ENCODE results near the gene RFLNA.

DNA sequence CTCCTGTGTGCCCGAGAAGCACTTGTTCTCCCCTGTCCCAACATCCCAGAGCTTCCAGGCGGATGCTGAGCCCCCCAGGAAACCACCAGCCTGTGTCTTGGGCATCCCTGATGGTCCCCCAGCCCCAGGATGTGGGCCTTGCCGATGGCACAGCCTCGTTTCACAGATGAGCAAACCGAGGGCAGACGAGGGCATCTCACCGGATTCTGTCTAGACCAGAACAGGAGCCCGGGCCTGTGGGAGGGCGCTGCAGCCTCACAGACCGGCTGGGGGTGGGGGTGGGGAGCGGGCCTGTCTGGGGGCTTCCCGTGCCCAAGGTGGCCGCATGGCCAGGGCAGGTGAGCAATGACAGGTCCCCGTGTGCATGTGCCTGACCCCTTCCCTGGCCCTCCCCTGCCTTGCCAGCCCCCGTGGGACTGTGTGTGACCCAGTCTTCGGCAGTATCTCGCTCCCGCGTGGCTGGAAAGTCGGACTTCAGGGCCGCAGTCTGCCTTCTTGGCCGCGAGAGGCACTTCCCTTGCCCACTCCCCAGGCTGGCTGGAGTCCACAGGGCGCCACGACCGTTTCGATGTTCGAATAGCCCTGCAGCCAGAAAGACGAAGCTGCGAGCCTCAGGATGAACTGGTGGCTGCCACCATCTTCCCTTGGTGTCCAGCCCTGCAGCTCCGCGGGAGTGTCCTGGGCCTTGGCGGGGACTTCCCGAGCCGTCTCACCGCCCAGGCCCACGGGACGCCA is 8.9 kb downstream of the RFLNA start:
- TF ChIP-seq GATA3 (IDR thresholded peaks at IDR 0.05; ENCODE audit: low read depth, low read length) (no peak), GATA2 (IDR thresholded peaks at IDR 0.05; ENCODE audit: low read depth, low read length) (no peak)

All from SH-SY5Y (cell line).